ENCODE data around the gene HOOK1. TPM values are rescaled to one million over a fixed set of nuclear protein-coding genes. Genes with fewer than 3 reads are reported as not detected.

Gene HOOK1
- total and polyA plus RNA-seq, 2 experiments from 2014 or later = 10.4 to 12.9 TPM

DNA sequence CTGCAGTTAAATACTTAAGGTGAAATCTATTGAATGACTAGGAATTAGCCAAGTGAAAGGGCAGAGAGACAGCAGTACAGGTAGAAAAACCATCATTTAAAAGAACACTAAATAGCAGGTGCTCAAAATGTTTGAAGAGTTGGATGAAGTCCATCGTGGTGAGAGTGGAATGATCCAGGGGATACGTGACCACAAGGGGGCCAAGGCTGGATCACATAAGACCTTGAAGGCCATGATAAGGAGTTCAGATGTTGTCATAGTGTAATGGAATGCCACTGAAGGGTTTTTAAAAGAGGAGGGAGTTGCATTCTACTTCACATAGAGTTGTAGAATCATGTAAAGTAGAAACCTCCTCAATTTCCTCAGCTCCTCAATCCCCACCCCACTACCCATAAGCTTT is 34.8 kb upstream of the HOOK1 start:
- no peaks in the 10 kb centered on the region for H3K36me3 ChIP-seq
- H3K4me3 ChIP-seq = no peak overlapping the region
- no peak overlapping the region for H3K27ac ChIP-seq
- no peaks in the 10 kb centered on the region for H3K4me1 ChIP-seq (ENCODE audit: low read depth)
- no peaks in the 10 kb centered on the region for H3K9me3 ChIP-seq (ENCODE audit: low read depth)
- DNase-seq (ENCODE audit: low read depth in 1 of 2, low spot score in 1 of 2) = no peak
- TF ChIP-seq, protein P1, sequence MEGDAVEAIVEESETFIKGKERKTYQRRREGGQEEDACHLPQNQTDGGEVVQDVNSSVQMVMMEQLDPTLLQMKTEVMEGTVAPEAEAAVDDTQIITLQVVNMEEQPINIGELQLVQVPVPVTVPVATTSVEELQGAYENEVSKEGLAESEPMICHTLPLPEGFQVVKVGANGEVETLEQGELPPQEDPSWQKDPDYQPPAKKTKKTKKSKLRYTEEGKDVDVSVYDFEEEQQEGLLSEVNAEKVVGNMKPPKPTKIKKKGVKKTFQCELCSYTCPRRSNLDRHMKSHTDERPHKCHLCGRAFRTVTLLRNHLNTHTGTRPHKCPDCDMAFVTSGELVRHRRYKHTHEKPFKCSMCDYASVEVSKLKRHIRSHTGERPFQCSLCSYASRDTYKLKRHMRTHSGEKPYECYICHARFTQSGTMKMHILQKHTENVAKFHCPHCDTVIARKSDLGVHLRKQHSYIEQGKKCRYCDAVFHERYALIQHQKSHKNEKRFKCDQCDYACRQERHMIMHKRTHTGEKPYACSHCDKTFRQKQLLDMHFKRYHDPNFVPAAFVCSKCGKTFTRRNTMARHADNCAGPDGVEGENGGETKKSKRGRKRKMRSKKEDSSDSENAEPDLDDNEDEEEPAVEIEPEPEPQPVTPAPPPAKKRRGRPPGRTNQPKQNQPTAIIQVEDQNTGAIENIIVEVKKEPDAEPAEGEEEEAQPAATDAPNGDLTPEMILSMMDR (IDR thresholded peaks at IDR 0.05; ENCODE audit: low read depth, low read length) = no peak
- no peaks in the 10 kb centered on the region for H3K27me3 ChIP-seq

DNA sequence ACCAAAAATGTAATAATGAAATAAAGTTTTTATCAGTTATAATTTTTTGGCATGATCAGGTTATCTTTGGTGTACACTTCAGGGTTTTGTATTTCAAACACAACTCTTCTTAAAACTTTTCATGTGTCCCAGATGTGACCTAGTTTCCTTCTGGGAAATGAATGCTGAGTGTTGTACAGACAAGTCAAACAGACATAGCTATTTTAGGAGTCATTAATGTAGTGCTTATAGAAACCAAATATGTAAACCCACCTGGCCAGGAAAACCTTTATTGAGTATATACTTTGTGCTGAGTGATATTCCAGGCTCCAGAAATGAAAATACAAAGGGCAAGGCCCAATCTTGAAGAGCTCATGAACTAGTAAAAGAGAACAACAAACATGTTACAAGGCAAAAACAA is 25.9 kb upstream of the HOOK1 start:
- H3K27ac ChIP-seq = no peak overlapping the region
- no peaks in the 10 kb centered on the region for H3K9me3 ChIP-seq (ENCODE audit: low read depth)
- no peaks in the 10 kb centered on the region for H3K4me1 ChIP-seq (ENCODE audit: low read depth)
- no peaks in the 10 kb centered on the region for H3K36me3 ChIP-seq
- H3K4me3 ChIP-seq = no peak overlapping the region
- TF ChIP-seq, protein P1 (IDR thresholded peaks at IDR 0.05; ENCODE audit: low read depth, low read length) = no peak
- DNase-seq (ENCODE audit: low read depth in 1 of 2, low spot score in 1 of 2) = no peak
- H3K27me3 ChIP-seq = no peaks in the 10 kb centered on the region

DNA sequence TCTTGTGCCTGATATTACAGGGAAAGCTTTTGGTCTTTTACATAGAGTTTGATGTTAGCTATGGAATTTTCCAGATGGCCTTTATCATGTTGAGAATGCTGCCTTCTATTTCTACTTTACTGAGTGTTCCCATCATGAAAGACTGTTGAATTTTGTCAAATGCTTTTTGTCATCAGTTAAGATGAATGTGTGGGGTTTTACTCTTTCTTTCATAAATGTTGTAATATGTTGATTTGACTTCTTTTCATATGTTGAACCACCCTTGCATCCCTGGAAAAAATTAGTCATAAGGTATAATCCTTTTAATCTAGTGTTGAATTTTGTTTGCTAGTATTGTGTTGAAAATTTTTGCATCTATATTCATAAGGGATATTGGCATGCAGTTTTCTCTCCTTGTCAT is 16.1 kb upstream of the HOOK1 start:
- H3K27ac ChIP-seq = no peak overlapping the region
- no peaks in the 10 kb centered on the region for H3K36me3 ChIP-seq
- TF ChIP-seq, protein P1 (IDR thresholded peaks at IDR 0.05; ENCODE audit: low read depth, low read length) = no peak
- no peak overlapping the region for H3K4me3 ChIP-seq
- H3K27me3 ChIP-seq = no peaks in the 10 kb centered on the region
- H3K4me1 ChIP-seq (ENCODE audit: low read depth) = no peaks in the 10 kb centered on the region
- H3K9me3 ChIP-seq (ENCODE audit: low read depth) = no peaks in the 10 kb centered on the region
- DNase-seq (ENCODE audit: low read depth in 1 of 2, low spot score in 1 of 2) = no peak

DNA sequence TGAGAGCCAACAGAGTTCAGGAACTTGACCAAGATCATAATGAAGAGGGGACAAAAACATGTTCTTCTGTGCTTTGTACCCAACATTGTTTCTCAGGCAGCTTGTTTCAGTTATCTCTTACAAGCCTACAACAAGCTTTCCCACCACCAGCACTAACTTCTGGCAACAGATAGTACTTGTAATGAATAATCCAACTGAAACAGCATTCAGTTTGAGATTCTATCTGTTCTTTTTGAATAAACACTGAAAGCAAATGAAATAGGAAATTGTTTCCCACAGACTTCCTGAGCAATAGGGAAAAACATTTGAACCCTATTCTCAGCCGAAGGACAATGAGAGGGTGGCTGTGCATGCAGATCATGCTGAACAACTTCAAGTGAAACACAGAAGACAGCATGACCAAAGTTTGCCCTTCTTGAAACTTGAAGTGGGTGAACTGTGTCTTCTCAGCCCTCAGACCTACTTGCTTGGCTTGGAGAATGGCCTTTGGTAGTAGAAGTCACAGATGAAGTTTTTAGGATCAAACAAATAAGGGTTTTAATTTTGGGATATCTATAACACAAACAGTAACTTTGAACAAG is 11.2 kb upstream of the HOOK1 start:
- TF ChIP-seq, protein P1 (IDR thresholded peaks at IDR 0.05; ENCODE audit: low read depth, low read length) = no peak
- no peak for DNase-seq (ENCODE audit: low read depth in 1 of 2, low spot score in 1 of 2)
- no peaks in the 10 kb centered on the region for H3K9me3 ChIP-seq (ENCODE audit: low read depth)
- H3K4me3 ChIP-seq = no peak overlapping the region
- no peaks in the 10 kb centered on the region for H3K36me3 ChIP-seq
- H3K27ac ChIP-seq = no peak overlapping the region
- H3K27me3 ChIP-seq = no peaks in the 10 kb centered on the region
- no peaks in the 10 kb centered on the region for H3K4me1 ChIP-seq (ENCODE audit: low read depth)

DNA sequence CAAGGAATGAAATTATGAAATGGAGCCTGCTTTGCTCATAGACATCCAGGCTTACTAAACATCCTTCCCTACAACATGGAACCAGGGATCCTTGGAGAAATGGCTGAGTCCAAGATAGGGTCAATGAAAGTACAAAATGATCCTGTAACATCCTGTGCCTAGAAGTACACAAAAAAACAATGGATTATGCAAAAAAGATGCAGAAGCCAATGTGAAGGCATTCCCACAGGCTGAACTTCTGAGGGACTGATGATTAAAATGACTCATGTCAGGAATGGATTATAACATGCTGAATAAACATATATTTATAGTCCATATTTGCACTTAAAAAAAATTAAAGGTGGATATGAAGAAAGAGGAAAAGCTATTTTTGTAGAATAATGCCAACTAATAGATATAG is 10.4 kb upstream of the HOOK1 start:
- H3K9me3 ChIP-seq (ENCODE audit: low read depth) = no peaks in the 10 kb centered on the region
- no peak for DNase-seq (ENCODE audit: low read depth in 1 of 2, low spot score in 1 of 2)
- H3K36me3 ChIP-seq = no peaks in the 10 kb centered on the region
- H3K27me3 ChIP-seq = no peaks in the 10 kb centered on the region
- no peaks in the 10 kb centered on the region for H3K4me1 ChIP-seq (ENCODE audit: low read depth)
- no peak overlapping the region for H3K27ac ChIP-seq
- H3K4me3 ChIP-seq = no peak overlapping the region
- TF ChIP-seq, protein P1 (IDR thresholded peaks at IDR 0.05; ENCODE audit: low read depth, low read length) = no peak

Data from cardiac muscle cell (in vitro differentiated cells and primary cell).